ENCODE data around the gene PPP1R37.
A peak's percentile ranks its signal among the peaks of the same experiment; 100 is the strongest.

Gene PPP1R37

GRCh38 chr19:45091031-45091923 lies 1.7 kb upstream of the PPP1R37 start:
- ChIA-PET CTCF (interaction anchor here (0.5 to 4.1 kb wide), 13 partner anchors 8 to 302 kb away, joined by 3 to 30 read pairs (median 4); partner anchors contain the start of gene GEMIN7), POLR2A (interaction anchor here (0.6 to 2.9 kb wide), 31 partner anchors 8 to 1973 kb away, joined by 3 to 54 read pairs (median 6); partner anchors contain the start of genes BLOC1S3, CLASRP, GEMIN7 and MYPOP)
- peak overlapping the region; percentile 91 for H3K4me3 ChIP-seq (ENCODE audit: low read depth, low read length)
- H3K36me3 ChIP-seq (ENCODE audit: control insufficient read depth in 2 of 2, insufficient read depth in 1 of 2, low read length in 2 of 2) = peaks cover 23 to 37% of the 10 kb centered on the region in 2 experiments; a peak in 2 of 3 replicates
- H3K4me1 ChIP-seq (ENCODE audit: control insufficient read depth, insufficient read depth, low read length) = peaks cover 20% of the 10 kb centered on the region
- no peaks in the 10 kb centered on the region for H3K9me3 ChIP-seq (ENCODE audit: control insufficient read depth, insufficient read depth, low read depth, low read length)
- H3K27ac ChIP-seq (ENCODE audit: extremely low read depth, low read depth, low read length) = peak overlapping the region; percentile 96
- peak; percentile 48 for TF ChIP-seq ZNF394 (tag by site-specific recombination; IDR thresholded peaks at IDR 0.05; ENCODE audit: borderline replicate concordance)
- TF ChIP-seq ZNF664 (tag by site-specific recombination; IDR thresholded peaks at IDR 0.05) = 0 out of 2 replicates have a peak, but pooled peaks have one; percentile 5
- TF ChIP-seq GLIS2 (tag by site-specific recombination; IDR thresholded peaks at IDR 0.05) = peak; percentile 65; the same call in 1 of the 2 replicates
- TF ChIP-seq ZNF555 (tag by site-specific recombination; conservative IDR thresholded peaks at IDR 0.05) = no peak
- no peak for TF ChIP-seq ZNF174 (tag by site-specific recombination; IDR thresholded peaks at IDR 0.05)
- 0 out of 2 replicates have a peak, but pooled peaks have one; percentile 34 for TF ChIP-seq TSHZ1 (tag by site-specific recombination; IDR thresholded peaks at IDR 0.05; ENCODE audit: borderline replicate concordance)
- 0 out of 2 replicates have a peak, but pooled peaks have one; percentile 67 for TF ChIP-seq TRIM28 (IDR thresholded peaks at IDR 0.05; ENCODE audit: borderline replicate concordance, low read length)
- TF ChIP-seq ZNF521 (tag by site-specific recombination; IDR thresholded peaks at IDR 0.05) = no peak
- peak; percentile 99 for TF ChIP-seq SCRT1 (tag by site-specific recombination; IDR thresholded peaks at IDR 0.05; ENCODE audit: borderline replicate concordance)
- 0 out of 2 replicates have a peak, but pooled peaks have one; percentile 40 for TF ChIP-seq ZNF239 (tag by site-specific recombination; IDR thresholded peaks at IDR 0.05)
- peak; percentile 76 for TF ChIP-seq ZNF501 (tag by site-specific recombination; IDR thresholded peaks at IDR 0.05)
- peak; percentile 74 for TF ChIP-seq YY1 (tag by site-specific recombination; IDR thresholded peaks at IDR 0.05)
- no peak for TF ChIP-seq PRDM2 (tag by site-specific recombination; IDR thresholded peaks at IDR 0.05; ENCODE audit: borderline replicate concordance)
- TF ChIP-seq ZNF837 (tag by site-specific recombination; IDR thresholded peaks at IDR 0.05) = no peak
- TF ChIP-seq KLF9 (tag by site-specific recombination; IDR thresholded peaks at IDR 0.05; ENCODE audit: low read depth) = peak; percentile 95
- TF ChIP-seq ZNF10 (tag by site-specific recombination; IDR thresholded peaks at IDR 0.05) = peak; percentile 57; the same call in 1 of the 2 replicates
- TF ChIP-seq CTCF (tag by site-specific recombination; IDR thresholded peaks at IDR 0.05) = peak; percentile 21; the same call in 1 of the 2 replicates
- peak; percentile 75 for TF ChIP-seq PRDM1 (tag by site-specific recombination; IDR thresholded peaks at IDR 0.05)
- TF ChIP-seq ZNF660 (tag by site-specific recombination; IDR thresholded peaks at IDR 0.05) = peak; percentile 95
- TF ChIP-seq BCL6B (tag by site-specific recombination; IDR thresholded peaks at IDR 0.05) = no peak
- peak; percentile 40; the same call in 1 of the 2 replicates for TF ChIP-seq ZBTB44 (tag by site-specific recombination; IDR thresholded peaks at IDR 0.05)

Measured in HEK293 (cell line).